ENCODE results near the gene BMPER. TPM values are rescaled to one million over a fixed set of nuclear protein-coding genes. Genes with fewer than 3 reads are reported as not detected.

BMPER gene
- total RNA-seq, 4 donors from 2014 or later = 0.65 to 6.5 (median 3.5) TPM

DNA sequence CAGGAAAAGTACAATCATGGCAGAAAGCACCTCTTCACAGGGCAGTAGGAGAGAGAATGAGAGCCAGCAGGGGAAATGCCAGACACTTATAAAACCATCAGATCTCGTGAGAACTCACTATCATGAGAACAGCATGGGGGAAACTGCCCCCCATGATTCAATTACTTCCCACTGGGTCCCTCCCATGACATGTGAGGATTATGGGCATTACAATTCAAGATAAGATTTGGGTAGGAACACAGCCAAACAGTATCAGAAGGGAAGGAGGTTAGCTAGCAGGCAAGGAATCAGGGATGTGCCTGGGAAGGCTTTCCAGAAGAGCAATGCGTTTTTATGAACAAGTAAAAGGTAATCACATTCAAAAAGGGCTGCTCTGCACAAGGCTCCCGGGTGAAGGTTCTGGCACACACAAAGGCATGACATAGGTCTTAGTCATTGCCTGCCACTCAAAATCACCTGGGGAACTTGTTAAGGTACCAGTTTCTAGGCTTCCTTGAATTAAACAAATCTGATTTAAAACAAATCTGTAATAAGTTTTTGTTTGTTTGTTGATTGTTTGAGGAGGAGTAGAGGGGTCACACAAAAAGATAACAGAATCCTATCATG, 40.9 kb downstream of the BMPER start:
- no peaks in the 10 kb centered on the region for H3K27me3 ChIP-seq
- H3K36me3 ChIP-seq = no peaks in the 10 kb centered on the region
- no peak overlapping the region for H3K27ac ChIP-seq (replicated peaks in 1 of 4)
- DNase-seq (ENCODE audit: extremely low spot score) = no peak
- intact Hi-C loops (cut with DNase I) = no loop called here
- no peak overlapping the region for H3K4me3 ChIP-seq
- WGBS = 90% methylated on average over 3 of the region's 3 CpGs
- no peak for TF ChIP-seq POLR2AphosphoS5 (IDR thresholded peaks at IDR 0.05)
- TF ChIP-seq POLR2A (IDR thresholded peaks at IDR 0.05; ENCODE audit: low read depth) = no peak
- TF ChIP-seq EP300 (IDR thresholded peaks at IDR 0.05) = no peak
- no peak for TF ChIP-seq CTCF (IDR thresholded peaks at IDR 0.05)
- no peaks in the 10 kb centered on the region for H3K9me3 ChIP-seq
- H3K4me1 ChIP-seq = no peaks in the 10 kb centered on the region

DNA sequence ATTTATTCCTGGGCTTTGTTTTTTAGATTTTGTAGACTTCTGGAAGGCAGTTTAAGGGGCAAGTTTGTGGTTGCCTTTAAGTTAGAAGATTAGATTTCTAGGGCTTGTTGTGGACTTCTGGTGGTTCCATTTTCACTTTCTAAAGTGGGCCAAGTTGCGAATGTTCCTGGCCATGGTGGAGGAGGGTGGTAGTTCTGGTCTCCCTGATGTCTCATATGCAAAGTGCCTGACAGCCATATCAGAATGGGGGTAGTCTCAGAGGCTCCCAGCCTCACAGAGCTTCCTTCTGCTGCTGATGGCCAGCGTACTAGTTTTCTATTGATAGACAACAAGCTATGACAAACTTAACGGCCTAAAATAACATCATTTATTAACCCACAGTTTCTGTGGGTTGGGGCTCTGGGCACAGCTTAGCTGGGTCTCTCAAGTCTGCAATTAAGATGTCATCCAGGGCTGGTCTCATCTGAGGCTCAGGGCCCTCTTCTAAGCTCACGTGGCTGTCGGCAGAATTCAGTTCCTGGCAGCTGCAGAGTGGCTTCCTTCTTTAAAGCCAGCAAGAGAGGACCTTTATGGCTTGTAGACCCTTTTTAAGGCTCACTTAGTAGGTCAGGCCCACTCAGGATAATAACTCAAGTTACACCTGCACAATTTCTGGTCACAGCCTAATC, 44.8 kb downstream of the BMPER start:
- no peak for TF ChIP-seq POLR2AphosphoS5 (IDR thresholded peaks at IDR 0.05)
- no peak for TF ChIP-seq CTCF (IDR thresholded peaks at IDR 0.05)
- no peak for TF ChIP-seq EP300 (IDR thresholded peaks at IDR 0.05)

DNA sequence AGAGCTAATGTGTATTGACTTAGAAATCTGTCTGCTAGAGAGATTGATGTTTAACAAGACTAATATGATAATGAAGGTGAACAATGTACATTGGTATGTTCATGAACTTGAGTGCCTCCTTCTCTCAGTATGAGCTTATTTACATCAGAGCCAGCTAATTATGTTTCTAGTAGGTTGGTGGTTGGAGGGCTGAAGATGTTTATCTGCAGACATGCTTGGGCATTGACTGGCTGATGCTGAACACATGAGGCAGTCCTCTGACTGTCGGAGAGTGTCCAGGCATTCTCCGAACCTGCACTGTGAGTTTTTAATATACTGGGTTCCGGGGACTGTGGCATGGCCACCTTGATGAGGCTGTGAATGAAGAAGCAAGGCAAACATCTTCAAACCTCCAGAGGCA, 47.5 kb downstream of the BMPER start:
- intact Hi-C loops (cut with DNase I) = no loop called here
- no peak for TF ChIP-seq CTCF (IDR thresholded peaks at IDR 0.05)
- TF ChIP-seq POLR2AphosphoS5 (IDR thresholded peaks at IDR 0.05) = no peak
- TF ChIP-seq EP300 (IDR thresholded peaks at IDR 0.05) = no peak
- TF ChIP-seq POLR2A (IDR thresholded peaks at IDR 0.05; ENCODE audit: low read depth) = no peak
- Histone ChIP-seq H3K27me3 (no peaks in the 10 kb centered on the region), H3K9me3 (no peaks in the 10 kb centered on the region), H3K36me3 (no peaks in the 10 kb centered on the region), H3K4me1 (no peaks in the 10 kb centered on the region), H3K4me3 (no peak overlapping the region), H3K27ac (replicated peaks in 1 of 4) (no peak overlapping the region)
- WGBS = 100% methylated on average over 3 of the region's 3 CpGs
- DNase-seq (ENCODE audit: extremely low spot score) = peak; percentile 82

More for the DNA sequence above, 44.8 kb downstream of the BMPER start:
- 91% methylated on average over 5 of the region's 5 CpGs for WGBS
- no peaks in the 10 kb centered on the region for H3K9me3 ChIP-seq
- H3K4me1 ChIP-seq = no peaks in the 10 kb centered on the region
- H3K4me3 ChIP-seq = no peak overlapping the region
- intact Hi-C loops (cut with DNase I) = no loop called here
- no peaks in the 10 kb centered on the region for H3K27me3 ChIP-seq
- peak; percentile 39 for DNase-seq (ENCODE audit: extremely low spot score)
- H3K27ac ChIP-seq (replicated peaks in 1 of 4) = no peak overlapping the region
- H3K36me3 ChIP-seq = no peaks in the 10 kb centered on the region

DNA sequence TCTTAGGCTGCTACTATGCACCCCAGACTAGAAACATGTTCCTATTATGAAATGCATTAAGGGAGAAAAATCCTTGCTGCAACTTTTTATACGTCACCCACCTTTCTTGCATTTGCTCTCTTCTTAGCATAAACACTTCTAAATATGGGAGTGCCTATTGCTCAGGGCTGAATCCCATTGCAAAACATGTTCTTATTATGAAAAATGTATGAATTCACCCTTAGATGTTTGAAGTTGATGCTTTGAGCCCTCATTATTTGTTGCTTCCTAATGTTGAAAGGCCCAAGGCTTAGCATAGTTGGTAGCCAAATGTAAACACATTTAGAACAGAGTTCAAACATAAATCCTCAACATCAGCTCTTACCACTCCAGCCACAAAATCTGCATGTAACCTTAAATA, 52.8 kb downstream of the BMPER start:
- H3K4me3 ChIP-seq = no peak overlapping the region
- 96% methylated on average over 1 of the region's 1 CpG for WGBS
- peak; percentile 10 for DNase-seq (ENCODE audit: extremely low spot score)
- H3K36me3 ChIP-seq = no peaks in the 10 kb centered on the region
- no peaks in the 10 kb centered on the region for H3K27me3 ChIP-seq
- no peak overlapping the region for H3K27ac ChIP-seq (replicated peaks in 1 of 4)
- no peaks in the 10 kb centered on the region for H3K9me3 ChIP-seq
- intact Hi-C loops (cut with DNase I) = no loop called here
- TF ChIP-seq EP300 (IDR thresholded peaks at IDR 0.05) (no peak), CTCF (IDR thresholded peaks at IDR 0.05) (no peak), POLR2AphosphoS5 (IDR thresholded peaks at IDR 0.05) (no peak), POLR2A (IDR thresholded peaks at IDR 0.05; ENCODE audit: low read depth) (no peak)
- H3K4me1 ChIP-seq = no peaks in the 10 kb centered on the region

Data from esophagus muscularis mucosa (tissue), 4 donors.